CD4-positive, alpha-beta T cell (primary cell): ENCODE results near the gene JAK1. TPM values are rescaled to one million over a fixed set of nuclear protein-coding genes. Genes with fewer than 3 reads are reported as not detected.

Source experiments
- ATAC-seq: fragments of 200-7000 bp; cut with Tn5 transposase; one replicate; pipeline ENCODE4 v1.10.0; 2022; ENCODE audit warnings: mild to moderate bottlenecking; ENCODE audit not compliant: poor library complexity
- CTCF ChIA-PET: fragments of 350-600 bp; sonication (Branson Sonifier 250); formaldehyde crosslinking; loops from one replicate; lab custom pipeline; 2021; ENCODE audit warnings: antibody characterized with exemption, inconsistent platforms; lab: Charles Lee
- POLR2A ChIA-PET: fragments of 350-600 bp; sonication (Branson Sonifier 250); formaldehyde crosslinking; loops from one replicate; lab custom pipeline; 2021; ENCODE audit warnings: antibody characterized with exemption, inconsistent platforms; lab: Charles Lee
- DNase-seq, 14 experiments: peaks; one replicate each; pipeline ENCODE4 v3.0.0-alpha.2; 2013 to 2020; ENCODE audit warnings: mixed read lengths in 2 of 14
- H3K27ac ChIP-seq, 2 donors: one replicate each; pipeline versions ENCODE4 v1.5.1 to v1.7.0; 2013; ENCODE audit warnings: low read length in 2 of 2, low read depth in 1 of 2, mild to moderate bottlenecking in 1 of 2
- H3K27me3 ChIP-seq, 2 experiments: 1 replicate in 1 of 2; 2 replicates in 1 of 2; pipeline versions ENCODE4 v1.6.1 to v1.7.0; 2013; ENCODE audit warnings: low read length in 2 of 2, control low read depth in 1 of 2, mild to moderate bottlenecking in 1 of 2, moderate library complexity in 1 of 2; ENCODE audit not compliant: insufficient read depth in 2 of 2, control insufficient read depth in 1 of 2
- H3K36me3 ChIP-seq: one replicate; pipeline ENCODE4 v1.6.1; 2013; ENCODE audit warnings: low read length, control low read depth; ENCODE audit not compliant: insufficient read depth
- H3K4me1 ChIP-seq: one replicate; pipeline ENCODE4 v1.6.1; 2013; ENCODE audit warnings: low read length, control low read depth; ENCODE audit not compliant: insufficient read depth
- H3K4me3 ChIP-seq: one replicate; pipeline ENCODE4 v1.5.1; 2013; ENCODE audit warnings: mild to moderate bottlenecking, low read length, moderate library complexity
- H3K9me3 ChIP-seq, 2 experiments: 1 replicate in 1 of 2; 2 replicates in 1 of 2; pipeline versions ENCODE4 v1.6.1 to v1.7.0; 2013; ENCODE audit warnings: low read length in 2 of 2, mild to moderate bottlenecking in 2 of 2, control low read depth in 1 of 2, moderate library complexity in 1 of 2; ENCODE audit not compliant: control insufficient read depth in 1 of 2, insufficient read depth in 1 of 2
- H3K27ac Mint-ChIP-seq: one replicate; pipeline ENCODE4 v1.8.0; 2020; ENCODE audit warnings: mixed read lengths
- H3K27me3 Mint-ChIP-seq: one replicate; pipeline ENCODE4 v1.8.0; 2021; ENCODE audit warnings: mixed read lengths
- H3K36me3 Mint-ChIP-seq: one replicate; pipeline ENCODE4 v1.8.0; 2021; ENCODE audit warnings: low read depth, mixed read lengths
- H3K4me1 Mint-ChIP-seq: one replicate; pipeline ENCODE4 v1.8.0; 2021; ENCODE audit warnings: low read depth, mixed read lengths
- H3K4me3 Mint-ChIP-seq: one replicate; pipeline ENCODE4 v1.8.0; 2020; ENCODE audit warnings: mild to moderate bottlenecking, mixed read lengths
- H3K9me3 Mint-ChIP-seq: one replicate; pipeline ENCODE4 v1.8.0; 2020; ENCODE audit warnings: mixed read lengths
- CTCF ChIP-seq: fragments of 200-600 bp; IDR thresholded peaks from one replicate; pipeline ENCODE4 v1.8.0; 2022; ENCODE audit warnings: antibody characterized with exemption, mild to moderate bottlenecking
- intact Hi-C, 2 experiments: fragments of 100-400 bp; cut with DNase I in 1 of 2; cut with micrococcal nuclease in 1 of 2; formaldehyde crosslinking; loops; one replicate each; pipeline versions ENCODE4 v1.15.1 to v1.9.0; 2023 to 2025; cut with DNase I, micrococcal nuclease
- total RNA-seq, 174 experiments: library from RNA in 2 of 174; stranded (reverse) in 2 of 174; gene quantifications; one replicate each; pipeline ENCODE4 v1.2.3 and lab custom pipeline; 2021 to 2026

JAK1 gene
- total RNA-seq, 2 experiments from 2014 or later: 240 to 252 TPM

- intact Hi-C loops: no loop called here
- H3K9me3 ChIP-seq: peaks cover 7 to 17% of the 10 kb centered on the region in 2 experiments
- CTCF ChIA-PET: interaction anchor here (1.2 kb wide), 1 partner anchor 9 kb away, joined by 3 read pairs; no protein-coding TSS in a partner anchor
- ATAC-seq: no peak
- Mint-ChIP-seq H3K4me1 (no peaks in the 10 kb centered on the region), H3K4me3 (no peak overlapping the region), H3K9me3 (peaks cover 5% of the 10 kb centered on the region), H3K27me3 (no peaks in the 10 kb centered on the region), H3K36me3 (peaks cover 21% of the 10 kb centered on the region), H3K27ac (no peak overlapping the region)
- H3K27me3 ChIP-seq: no peaks in the 10 kb centered on the region
- H3K4me1 ChIP-seq: no peaks in the 10 kb centered on the region
- no peak for TF ChIP-seq CTCF
- no peak overlapping the region for H3K4me3 ChIP-seq
- no peaks in the 10 kb centered on the region for H3K36me3 ChIP-seq
- POLR2A ChIA-PET: no interaction called here
- H3K27ac ChIP-seq: no peak overlapping the region
- DNase-seq: no peak
Measured at GRCh38 chr1:64790832-64791487, 175.4 kb downstream of the JAK1 start.

Other genes with a start within 250 kb of the JAK1 start
- 1 to 10 TPM in 1 of 2 experiments, under 1 TPM in 1; 0.80 to 1.0 TPM for gene RAVER2, start 221.5 kb downstream of the JAK1 start, total RNA-seq
- gene AK4, start 181.7 kb upstream of the JAK1 start, total RNA-seq: under 1 TPM; 0.08 to 0.14 TPM